ENCODE data around the gene HMCN2.

DNA sequence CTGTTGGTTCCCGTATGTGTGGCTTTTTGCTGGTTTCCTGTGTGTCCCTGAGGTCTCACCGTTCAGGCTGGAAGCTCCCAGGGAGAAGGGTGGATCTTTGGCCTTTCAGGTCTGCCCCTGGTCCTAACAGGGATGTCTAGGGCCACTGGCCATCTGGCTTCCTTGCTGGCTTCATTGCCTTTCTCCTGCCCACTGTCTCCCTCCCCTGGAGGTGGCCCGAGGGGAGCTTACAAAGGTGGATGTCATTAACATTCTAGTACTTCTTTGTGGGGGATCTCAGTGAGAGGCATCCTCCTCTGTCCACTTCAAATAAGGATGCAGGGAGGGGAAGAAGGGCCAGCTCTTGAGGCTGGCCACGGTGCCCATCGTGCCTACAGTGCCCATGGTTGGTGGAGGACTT, 35.2 kb downstream of the HMCN2 start:
- TF ChIP-seq EZH2 (IDR thresholded peaks at IDR 0.05) = no peak
- no peak for TF ChIP-seq POLR2AphosphoS5 (IDR thresholded peaks at IDR 0.05; ENCODE audit: borderline replicate concordance, low read depth, low read length)
- TF ChIP-seq FOXP2 (optimal IDR thresholded peaks at IDR 0.05; ENCODE audit: control extremely low read depth, extremely low read length, insufficient read depth) = no peak
